ENCODE data around the gene HIVEP1.

The HIVEP1 gene

DNA sequence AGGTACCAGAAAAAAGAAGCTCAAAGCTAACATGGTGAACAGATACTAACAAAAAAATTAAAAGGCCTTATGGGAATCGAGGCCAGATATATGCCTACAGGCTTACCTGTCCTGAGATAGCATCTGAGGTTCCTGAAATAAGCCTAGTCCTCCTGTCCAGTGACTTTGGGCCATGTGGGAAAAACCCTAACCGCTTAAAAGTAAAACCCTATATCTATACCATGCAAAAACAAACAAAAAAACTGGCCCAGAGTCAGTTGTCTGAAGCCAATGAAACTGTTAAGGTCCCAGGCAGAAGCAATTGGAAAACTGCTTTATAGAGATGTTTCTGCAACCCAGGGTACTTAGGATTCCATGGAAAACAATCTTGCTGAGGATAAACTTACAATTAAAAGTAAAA, 122.9 kb downstream of the HIVEP1 start:
- TF ChIP-seq, protein P1, sequence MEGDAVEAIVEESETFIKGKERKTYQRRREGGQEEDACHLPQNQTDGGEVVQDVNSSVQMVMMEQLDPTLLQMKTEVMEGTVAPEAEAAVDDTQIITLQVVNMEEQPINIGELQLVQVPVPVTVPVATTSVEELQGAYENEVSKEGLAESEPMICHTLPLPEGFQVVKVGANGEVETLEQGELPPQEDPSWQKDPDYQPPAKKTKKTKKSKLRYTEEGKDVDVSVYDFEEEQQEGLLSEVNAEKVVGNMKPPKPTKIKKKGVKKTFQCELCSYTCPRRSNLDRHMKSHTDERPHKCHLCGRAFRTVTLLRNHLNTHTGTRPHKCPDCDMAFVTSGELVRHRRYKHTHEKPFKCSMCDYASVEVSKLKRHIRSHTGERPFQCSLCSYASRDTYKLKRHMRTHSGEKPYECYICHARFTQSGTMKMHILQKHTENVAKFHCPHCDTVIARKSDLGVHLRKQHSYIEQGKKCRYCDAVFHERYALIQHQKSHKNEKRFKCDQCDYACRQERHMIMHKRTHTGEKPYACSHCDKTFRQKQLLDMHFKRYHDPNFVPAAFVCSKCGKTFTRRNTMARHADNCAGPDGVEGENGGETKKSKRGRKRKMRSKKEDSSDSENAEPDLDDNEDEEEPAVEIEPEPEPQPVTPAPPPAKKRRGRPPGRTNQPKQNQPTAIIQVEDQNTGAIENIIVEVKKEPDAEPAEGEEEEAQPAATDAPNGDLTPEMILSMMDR (conservative IDR thresholded peaks at IDR 0.05; ENCODE audit: low read depth, low read length) = no peak
- no peak overlapping the region for H3K4me3 ChIP-seq (ENCODE audit: low read depth, low read length)
- DNase-seq (ENCODE audit: low read depth) = no peak

DNA sequence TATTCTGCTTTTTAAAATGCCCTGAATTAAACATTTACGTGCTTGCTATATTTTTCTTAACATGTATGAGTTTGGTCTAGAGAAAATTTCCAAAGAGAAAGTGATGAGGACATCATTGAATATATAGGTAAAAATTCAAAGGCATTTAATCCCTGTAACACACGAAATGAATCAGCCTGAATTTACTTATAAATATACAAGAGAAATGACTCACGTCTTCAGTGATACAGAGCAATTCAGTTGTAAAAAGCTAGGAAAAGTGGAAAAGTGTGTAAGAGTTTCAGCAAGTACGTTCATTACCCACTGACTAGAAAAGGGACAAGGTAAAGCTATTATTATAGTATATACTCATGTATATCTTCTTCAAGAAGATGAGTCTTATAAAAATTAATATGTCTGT, 124.8 kb downstream of the HIVEP1 start:
- H3K4me3 ChIP-seq (ENCODE audit: low read depth, low read length) = no peak overlapping the region

DNA sequence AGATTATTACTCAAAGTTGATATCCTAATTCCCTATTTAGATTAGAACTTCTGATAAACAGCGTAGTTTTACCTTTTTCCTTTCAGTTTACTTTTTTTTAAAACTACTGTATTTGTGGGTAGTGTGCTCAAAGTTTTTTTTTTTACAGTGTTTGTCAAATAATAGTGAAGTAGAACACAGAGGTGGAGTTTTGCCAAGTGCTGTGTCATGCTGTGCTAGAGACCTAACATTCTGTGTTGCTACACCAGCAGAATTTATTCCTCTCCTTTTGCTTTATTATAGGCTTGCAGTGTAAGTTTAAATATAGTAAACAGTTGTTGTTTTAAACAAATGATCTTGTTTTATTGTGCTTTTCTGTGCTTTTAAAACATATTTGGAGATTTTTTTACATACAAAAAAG, 125.4 kb downstream of the HIVEP1 start:
- TF ChIP-seq, protein P1 (conservative IDR thresholded peaks at IDR 0.05; ENCODE audit: low read depth, low read length) = no peak

More for the DNA sequence above, 124.8 kb downstream of the HIVEP1 start:
- peak; percentile 57 for DNase-seq (ENCODE audit: low read depth)
- TF ChIP-seq, protein P1 (conservative IDR thresholded peaks at IDR 0.05; ENCODE audit: low read depth, low read length) = no peak

DNA sequence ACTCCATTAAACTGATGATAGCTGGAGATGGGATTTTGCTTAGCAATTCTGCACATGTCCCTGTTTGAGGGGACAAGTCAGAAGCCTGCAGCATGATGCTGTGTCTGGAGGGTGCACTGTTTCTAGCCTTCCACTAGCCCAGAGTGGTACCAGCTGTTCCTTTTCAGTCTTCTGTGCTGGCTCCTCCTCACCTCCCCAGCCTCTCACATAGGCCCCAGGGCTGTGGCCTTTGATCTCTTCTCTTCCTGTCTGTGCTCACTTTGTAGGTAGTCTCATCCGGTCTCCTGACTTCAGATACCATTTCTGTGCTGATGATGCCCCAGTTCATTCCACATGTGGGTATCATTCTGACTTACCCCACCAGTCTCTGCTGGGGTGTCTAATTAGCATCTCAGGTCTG, 126.3 kb downstream of the HIVEP1 start:
- TF ChIP-seq, protein P1 (conservative IDR thresholded peaks at IDR 0.05; ENCODE audit: low read depth, low read length) = no peak
- no peak for DNase-seq (ENCODE audit: low read depth)
- H3K4me3 ChIP-seq (ENCODE audit: low read depth, low read length) = no peak overlapping the region

More for the DNA sequence above, 125.4 kb downstream of the HIVEP1 start:
- DNase-seq (ENCODE audit: low read depth) = peak; percentile 91
- no peak overlapping the region for H3K4me3 ChIP-seq (ENCODE audit: low read depth, low read length)

DNA sequence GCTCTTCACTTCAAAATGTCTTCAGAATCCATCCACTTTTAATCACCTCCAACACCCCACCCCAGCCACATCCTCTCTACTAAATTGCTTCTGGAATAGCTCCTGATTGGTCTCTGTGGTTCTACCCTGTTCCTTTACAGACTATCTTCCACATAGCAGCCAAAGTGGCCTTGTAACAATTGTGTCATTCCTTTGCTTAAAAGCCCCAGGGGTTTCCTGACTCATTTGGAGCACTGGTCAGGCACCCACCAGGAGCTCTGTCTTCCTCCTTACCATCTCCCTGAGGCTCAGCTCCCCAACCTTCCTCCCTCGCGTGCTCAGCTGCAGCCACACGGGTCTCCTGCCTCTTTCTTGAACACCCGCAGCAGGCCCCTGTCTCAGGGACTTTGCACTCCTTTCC, 126.8 kb downstream of the HIVEP1 start:
- H3K4me3 ChIP-seq (ENCODE audit: low read depth, low read length) = no peak overlapping the region
- DNase-seq (ENCODE audit: low read depth) = no peak
- TF ChIP-seq, protein P1 (conservative IDR thresholded peaks at IDR 0.05; ENCODE audit: low read depth, low read length) = no peak

DNA sequence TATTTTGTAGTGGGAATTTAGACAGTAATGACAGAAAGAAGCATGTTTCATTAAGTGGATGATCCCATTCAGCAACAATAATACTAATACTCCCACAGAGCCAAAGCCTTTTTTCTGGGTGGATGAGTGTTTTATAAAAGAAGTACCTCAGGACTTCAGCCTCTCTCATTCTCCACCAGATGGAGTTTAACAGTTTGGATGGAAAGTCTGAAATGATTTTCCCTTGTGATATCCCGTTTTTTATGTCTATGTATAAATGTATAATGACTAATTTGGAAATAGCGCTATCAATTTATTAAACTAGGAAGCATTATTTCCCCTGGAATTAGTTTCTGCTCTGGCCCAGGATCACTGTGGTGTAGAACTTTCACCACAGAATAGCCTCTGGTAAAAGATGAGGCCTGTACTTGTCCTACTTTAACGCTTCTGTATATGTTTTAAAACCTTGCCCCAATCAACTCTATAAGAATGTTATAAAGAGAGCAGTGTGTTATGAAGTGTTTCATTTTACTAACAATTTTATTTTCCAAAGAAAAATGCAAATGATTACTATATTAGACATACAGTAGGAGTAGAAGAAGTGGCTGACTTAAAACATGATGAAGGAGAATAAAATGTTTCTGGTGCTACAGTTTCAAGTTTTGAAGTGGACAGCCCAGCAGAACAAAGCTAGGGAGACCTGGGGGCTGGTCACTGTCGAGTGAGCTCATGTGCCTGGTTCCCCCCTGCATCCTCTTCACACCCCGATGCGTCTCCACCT, 135.6 kb downstream of the HIVEP1 start:
- DNase-seq (ENCODE audit: low read depth) = peak; percentile 47
- H3K4me3 ChIP-seq (ENCODE audit: low read depth, low read length) = no peak overlapping the region
- TF ChIP-seq, protein P1 (conservative IDR thresholded peaks at IDR 0.05; ENCODE audit: low read depth, low read length) = peak; percentile 55

DNA sequence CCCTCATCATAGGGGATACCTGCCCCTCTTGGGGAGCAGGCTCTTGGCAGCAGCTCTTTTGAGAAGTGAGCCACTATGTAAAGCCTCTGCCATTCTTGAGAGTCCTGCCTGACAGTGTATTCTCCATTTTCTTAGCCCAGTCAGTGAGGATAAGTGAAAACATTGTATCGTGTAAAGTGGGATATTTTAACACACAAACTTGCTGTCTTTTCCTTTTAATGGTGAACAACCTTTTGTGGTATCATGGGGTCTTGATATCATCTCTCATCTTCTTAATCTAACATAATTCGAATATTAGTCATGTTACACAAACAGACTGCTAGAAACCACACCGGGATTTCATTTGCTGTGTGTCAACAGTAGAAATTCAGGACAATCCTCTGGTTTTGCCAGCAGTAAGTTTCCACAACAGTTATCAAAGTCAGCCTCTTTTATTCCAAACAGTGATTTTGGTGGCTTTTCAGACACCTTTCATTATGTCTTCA, 136.2 kb downstream of the HIVEP1 start:
- TF ChIP-seq, protein P1 (conservative IDR thresholded peaks at IDR 0.05; ENCODE audit: low read depth, low read length) = no peak
- DNase-seq (ENCODE audit: low read depth) = peak; percentile 77
- H3K4me3 ChIP-seq (ENCODE audit: low read depth, low read length) = no peak overlapping the region

Measured in choroid plexus epithelial cell (primary cell).